GM12801 (cell line): ENCODE results near the gene MRPL33.

ENCODE experiments used
- TF ChIP-seq, protein P1 (sequence below): IDR thresholded peaks from one replicate; pipeline ENCODE4 v1.5.1; 2011; ENCODE audit warnings: control low read depth; ENCODE audit not compliant: insufficient read length; ENCODE audit errors: extremely low read depth

The MRPL33 gene

DNA sequence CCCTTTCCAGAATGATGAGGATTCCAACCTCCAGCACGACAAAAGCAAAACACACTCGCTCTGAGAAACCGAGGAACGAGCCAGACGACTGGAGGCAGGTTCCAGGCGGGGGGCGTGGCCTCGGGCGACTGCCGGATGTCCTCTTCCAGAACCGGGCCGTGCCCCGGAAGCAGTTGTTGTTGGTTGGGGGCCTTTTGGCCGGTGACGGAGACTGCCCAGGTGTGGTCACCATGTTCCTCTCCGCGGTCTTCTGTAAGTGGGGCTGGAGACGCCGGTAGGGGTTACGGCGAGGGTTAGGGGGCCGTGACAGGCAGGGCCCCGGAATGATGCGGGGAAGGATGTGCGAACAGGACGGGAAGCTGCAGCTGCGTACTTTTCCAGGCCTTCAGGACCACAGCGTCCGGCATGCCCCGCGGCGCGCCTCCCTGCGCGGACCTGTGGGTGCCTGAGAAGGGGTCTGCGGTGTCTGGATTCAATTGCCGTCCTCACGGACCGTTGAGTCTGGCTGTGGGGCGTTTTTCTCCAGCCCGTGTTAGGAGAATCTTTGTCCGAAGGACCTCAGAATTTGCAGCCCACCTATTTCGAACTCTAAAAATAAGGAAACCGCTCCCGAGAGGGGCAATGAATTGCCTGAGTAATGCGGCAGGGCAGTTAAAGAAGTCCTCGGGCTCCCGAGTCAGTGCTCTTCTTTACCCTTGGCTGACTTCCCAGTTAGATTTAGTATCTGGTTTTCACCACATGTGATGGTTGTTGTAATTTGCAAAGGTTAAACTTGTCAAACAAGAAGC lies at the start of gene MRPL33:
Gene MRPL33, plus strand, starts transcription at position 172 of the 788 bp plus-strand sequence. Its CDS starts 59 bp downstream, at position 231.
- TF ChIP-seq, protein P1, sequence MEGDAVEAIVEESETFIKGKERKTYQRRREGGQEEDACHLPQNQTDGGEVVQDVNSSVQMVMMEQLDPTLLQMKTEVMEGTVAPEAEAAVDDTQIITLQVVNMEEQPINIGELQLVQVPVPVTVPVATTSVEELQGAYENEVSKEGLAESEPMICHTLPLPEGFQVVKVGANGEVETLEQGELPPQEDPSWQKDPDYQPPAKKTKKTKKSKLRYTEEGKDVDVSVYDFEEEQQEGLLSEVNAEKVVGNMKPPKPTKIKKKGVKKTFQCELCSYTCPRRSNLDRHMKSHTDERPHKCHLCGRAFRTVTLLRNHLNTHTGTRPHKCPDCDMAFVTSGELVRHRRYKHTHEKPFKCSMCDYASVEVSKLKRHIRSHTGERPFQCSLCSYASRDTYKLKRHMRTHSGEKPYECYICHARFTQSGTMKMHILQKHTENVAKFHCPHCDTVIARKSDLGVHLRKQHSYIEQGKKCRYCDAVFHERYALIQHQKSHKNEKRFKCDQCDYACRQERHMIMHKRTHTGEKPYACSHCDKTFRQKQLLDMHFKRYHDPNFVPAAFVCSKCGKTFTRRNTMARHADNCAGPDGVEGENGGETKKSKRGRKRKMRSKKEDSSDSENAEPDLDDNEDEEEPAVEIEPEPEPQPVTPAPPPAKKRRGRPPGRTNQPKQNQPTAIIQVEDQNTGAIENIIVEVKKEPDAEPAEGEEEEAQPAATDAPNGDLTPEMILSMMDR = no peak

DNA sequence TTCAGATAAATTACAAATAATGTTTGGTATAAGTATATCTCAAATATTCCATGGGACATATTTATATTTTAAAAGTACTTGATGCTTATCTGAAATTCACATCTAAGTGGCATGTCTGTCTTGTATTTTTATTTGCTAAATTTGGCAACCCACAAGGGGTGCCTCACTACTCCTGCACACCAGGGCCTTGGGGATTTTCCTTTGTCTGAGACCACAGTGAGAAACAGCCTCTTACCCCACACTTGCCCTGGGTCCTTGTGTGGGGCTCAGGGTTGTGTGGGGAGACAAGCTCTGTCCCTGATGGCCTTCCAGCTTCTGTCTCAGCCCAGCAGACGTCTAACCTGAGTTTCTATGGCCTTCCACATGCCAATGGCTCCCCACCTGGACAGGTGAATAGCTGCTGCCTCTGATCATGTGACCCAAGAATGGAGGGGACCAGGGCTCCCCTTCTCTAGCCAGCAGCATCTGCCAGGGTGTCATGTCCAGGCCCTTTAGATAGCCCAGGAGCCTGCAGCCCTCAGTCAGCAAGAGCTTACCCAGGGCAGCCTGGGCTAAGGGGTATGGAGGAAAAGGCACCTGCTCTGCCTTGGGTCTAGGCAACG lies 49.5 kb upstream of the MRPL33 start:
- TF ChIP-seq, protein P1 = no peak

DNA sequence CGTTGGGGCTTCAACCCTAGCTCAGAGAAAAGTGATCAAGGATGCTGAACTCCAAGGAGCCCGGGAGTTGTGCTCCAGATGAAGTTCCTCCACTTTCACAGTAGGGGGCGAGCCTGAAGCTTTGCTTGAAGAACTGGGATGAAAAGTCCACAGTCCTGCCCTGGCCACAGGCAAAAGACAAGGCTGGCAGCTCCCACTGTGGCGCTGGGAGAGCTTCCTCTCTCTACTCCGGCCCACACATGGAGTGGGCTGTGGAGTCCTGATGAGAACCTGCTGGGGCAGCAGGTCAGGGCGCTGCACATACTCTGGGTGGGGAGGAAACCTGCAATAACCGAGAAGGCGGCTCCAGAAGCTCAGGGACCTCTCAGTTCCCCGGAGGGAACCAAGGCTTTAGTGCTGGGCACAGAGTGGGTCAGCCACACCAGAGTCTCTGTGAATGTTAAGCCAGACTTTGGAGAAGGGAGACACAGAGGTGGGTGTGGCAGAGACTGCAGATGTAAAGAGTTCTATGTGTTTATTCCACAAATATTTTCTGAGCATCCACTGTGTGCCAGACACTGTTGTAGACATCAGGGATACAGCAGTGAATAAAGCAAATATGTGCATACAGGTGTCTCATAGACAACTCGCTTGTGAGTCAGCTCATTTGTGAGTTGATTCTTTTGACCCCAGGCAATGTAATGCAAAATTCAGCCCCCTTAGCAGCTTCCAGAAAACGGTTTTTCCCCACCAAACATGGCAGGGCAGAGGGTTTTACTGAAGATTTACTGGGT lies 48.0 kb upstream of the MRPL33 start:
- TF ChIP-seq, protein P1 = no peak

DNA sequence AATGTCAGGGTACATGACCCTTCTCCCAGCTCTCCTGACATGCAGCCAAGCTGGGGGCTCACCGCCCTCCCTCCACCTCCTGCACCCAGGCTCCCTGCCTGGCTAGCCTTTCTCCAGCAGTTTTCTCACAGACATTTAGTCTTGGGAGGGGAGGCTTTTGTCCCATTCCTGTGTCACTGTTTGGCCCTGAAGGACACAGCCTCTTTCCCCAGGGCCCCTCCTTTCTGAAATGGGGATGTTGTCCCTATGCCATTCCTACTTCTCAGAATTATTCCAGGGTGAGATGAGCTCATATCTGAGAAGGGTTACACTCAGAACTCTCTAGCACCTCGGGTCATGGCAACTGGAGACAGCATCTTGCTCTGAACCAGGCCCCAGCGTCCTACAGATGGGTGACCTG lies 47.3 kb upstream of the MRPL33 start:
- TF ChIP-seq, protein P1 = no peak

DNA sequence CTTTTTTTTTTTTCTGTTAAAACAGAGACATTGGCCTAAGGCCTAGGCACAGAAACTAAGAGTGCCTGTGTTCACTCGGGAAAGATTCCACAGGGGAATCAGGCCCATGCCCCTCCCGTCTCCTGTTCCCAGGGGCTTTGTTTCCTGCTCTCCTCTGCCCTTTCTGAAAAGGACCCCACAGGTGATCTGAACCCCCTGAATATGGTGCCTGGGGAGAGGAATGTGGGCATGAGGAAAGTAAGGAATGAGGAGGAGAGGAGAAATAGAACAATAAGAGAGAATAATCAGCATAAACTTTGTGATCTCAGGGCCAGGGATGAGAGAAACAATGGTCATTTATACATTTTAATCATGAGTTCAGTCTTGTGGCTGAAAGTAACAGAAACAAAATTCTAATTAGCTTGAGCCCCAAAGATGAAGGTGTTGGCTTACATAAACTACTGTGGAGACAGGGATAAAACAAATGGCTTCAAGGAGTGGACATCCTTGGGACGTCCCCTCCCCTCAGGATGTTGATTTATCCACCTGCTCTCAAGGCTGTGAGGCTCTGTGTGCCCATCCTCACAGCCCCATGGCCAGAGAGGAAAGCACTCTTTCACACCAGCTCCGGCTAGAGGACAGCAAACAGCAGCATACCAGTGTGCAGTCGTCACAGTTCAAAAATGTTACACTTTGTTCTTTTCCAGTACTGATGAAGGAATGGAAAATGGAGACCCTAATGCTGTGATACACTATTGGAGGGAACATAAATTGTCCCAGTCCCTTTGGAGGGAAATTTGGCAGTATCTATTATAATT lies 46.4 kb upstream of the MRPL33 start:
- TF ChIP-seq, protein P1 = no peak

DNA sequence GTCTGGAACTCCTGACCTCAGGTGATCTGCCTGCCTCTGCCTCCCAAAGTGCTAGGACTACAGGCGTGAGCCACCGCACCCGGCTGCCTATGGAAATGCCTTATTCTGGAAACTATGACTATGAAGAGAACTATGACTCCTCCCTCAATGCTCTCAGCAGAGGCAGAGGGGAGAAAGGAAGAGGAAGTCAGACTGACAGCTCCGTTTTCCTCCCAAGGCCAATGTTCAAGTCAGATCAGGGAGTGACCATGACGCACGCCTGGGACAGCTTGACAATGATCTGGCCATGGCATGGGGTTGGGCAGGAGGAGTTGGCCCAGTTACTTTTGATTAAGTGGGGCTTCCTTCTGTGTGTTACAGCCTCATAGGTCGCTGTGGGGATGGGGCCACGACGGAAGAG lies 44.3 kb upstream of the MRPL33 start:
- TF ChIP-seq, protein P1 = no peak
